Duodenal mucosa (tissue), 2 donors: ENCODE measurements around the gene DDX47.

ENCODE experiments used
- H3K27ac ChIP-seq: one replicate; pipeline ENCODE4 v1.7.0; 2013; ENCODE audit warnings: low read depth, low read length
- H3K27me3 ChIP-seq, 2 donors: one replicate each; pipeline ENCODE4 v1.7.0; 2013; ENCODE audit warnings: low read length in 2 of 2, control low read depth in 1 of 2; ENCODE audit not compliant: insufficient read depth in 2 of 2, control insufficient read depth in 1 of 2
- H3K36me3 ChIP-seq, 2 donors: one replicate each; pipeline ENCODE4 v1.7.0; 2013; ENCODE audit warnings: low read length in 2 of 2, control low read depth in 1 of 2; ENCODE audit not compliant: insufficient read depth in 2 of 2, control insufficient read depth in 1 of 2
- H3K4me1 ChIP-seq, 2 donors: one replicate each; pipeline ENCODE4 v1.7.0; 2013; ENCODE audit warnings: low read length in 2 of 2, control low read depth in 1 of 2; ENCODE audit not compliant: insufficient read depth in 2 of 2, control insufficient read depth in 1 of 2
- H3K4me3 ChIP-seq, 2 donors: one replicate each; pipeline ENCODE4 v1.7.0; 2013; ENCODE audit warnings: low read length in 2 of 2, low read depth in 1 of 2
- H3K9ac ChIP-seq, 2 donors: one replicate each; pipeline ENCODE4 v1.7.0; 2013; ENCODE audit warnings: low read length in 2 of 2, low read depth in 1 of 2
- H3K9me3 ChIP-seq, 2 donors: one replicate each; pipeline ENCODE4 v1.7.0; 2013; ENCODE audit warnings: low read length in 2 of 2, control low read depth in 1 of 2; ENCODE audit not compliant: control insufficient read depth in 1 of 2

The DDX47 gene

GRCh38 chr12:12786351-12786705, 26.8 kb upstream of the DDX47 start:
- H3K27me3 ChIP-seq, result no peaks in the 10 kb centered on the region
- no peaks in the 10 kb centered on the region for H3K36me3 ChIP-seq
- H3K9me3 ChIP-seq, result no peaks in the 10 kb centered on the region
- peak overlapping the region; percentile 79 for H3K27ac ChIP-seq
- peaks cover 31 to 34% of the 10 kb centered on the region in 2 donors for H3K4me1 ChIP-seq
- peak overlapping the region; percentile 89 to 90 for H3K4me3 ChIP-seq
- H3K9ac ChIP-seq, result peak overlapping the region; percentile 86 to 97

- H3K9me3 ChIP-seq, result no peaks in the 10 kb centered on the region
- H3K36me3 ChIP-seq, result no peaks in the 10 kb centered on the region
- no peaks in the 10 kb centered on the region for H3K27me3 ChIP-seq
- H3K27ac ChIP-seq, result peak overlapping the region; percentile 79
- peak overlapping the region; percentile 89 to 90 for H3K4me3 ChIP-seq
- H3K4me1 ChIP-seq, result peaks cover 35 to 38% of the 10 kb centered on the region in 2 donors
- peak overlapping the region; percentile 86 to 97 for H3K9ac ChIP-seq
Measured at GRCh38 chr12:12786706-12787601, 26.2 kb upstream of the DDX47 start.

- Histone ChIP-seq H3K27me3 (no peaks in the 10 kb centered on the region), H3K4me3 (peak overlapping the region; percentile 89 to 90), H3K9ac (peak overlapping the region; percentile 33 to 97)
Measured at GRCh38 chr12:12788131-12788530, 25.0 kb upstream of the DDX47 start.

GRCh38 chr12:12788675-12789368, 24.3 kb upstream of the DDX47 start:
- H3K27ac ChIP-seq, result no peak overlapping the region

More at GRCh38 chr12:12788131-12788530, 25.0 kb upstream of the DDX47 start:
- H3K27ac ChIP-seq, result no peak overlapping the region
- H3K4me1 ChIP-seq, result peaks cover 36 to 43% of the 10 kb centered on the region in 2 donors
- H3K36me3 ChIP-seq, result no peaks in the 10 kb centered on the region
- H3K9me3 ChIP-seq, result no peaks in the 10 kb centered on the region

GRCh38 chr12:12790956-12791355, 22.2 kb upstream of the DDX47 start:
- Histone ChIP-seq H3K4me3 (no peak overlapping the region), H3K9me3 (no peaks in the 10 kb centered on the region), H3K27ac (no peak overlapping the region), H3K36me3 (no peaks in the 10 kb centered on the region), H3K9ac (no peak overlapping the region), H3K4me1 (peaks cover 36 to 43% of the 10 kb centered on the region in 2 donors), H3K27me3 (no peaks in the 10 kb centered on the region)

More at GRCh38 chr12:12788675-12789368, 24.3 kb upstream of the DDX47 start:
- Histone ChIP-seq H3K9me3 (no peaks in the 10 kb centered on the region), H3K4me1 (peaks cover 36 to 43% of the 10 kb centered on the region in 2 donors), H3K4me3 (peak overlapping the region in 1 of 2 donors; percentile 52), H3K27me3 (no peaks in the 10 kb centered on the region), H3K36me3 (no peaks in the 10 kb centered on the region), H3K9ac (peak overlapping the region; percentile 5 to 33)

GRCh38 chr12:12791756-12792369, 21.3 kb upstream of the DDX47 start:
- peaks cover 29 to 36% of the 10 kb centered on the region in 2 donors for H3K4me1 ChIP-seq
- no peaks in the 10 kb centered on the region for H3K27me3 ChIP-seq
- no peaks in the 10 kb centered on the region for H3K9me3 ChIP-seq
- H3K9ac ChIP-seq, result no peak overlapping the region
- no peak overlapping the region for H3K27ac ChIP-seq
- H3K36me3 ChIP-seq, result no peaks in the 10 kb centered on the region
- H3K4me3 ChIP-seq, result peak overlapping the region; percentile 44 to 54

- Histone ChIP-seq H3K9me3 (no peaks in the 10 kb centered on the region), H3K9ac (no peak overlapping the region), H3K36me3 (no peaks in the 10 kb centered on the region), H3K4me1 (peaks cover 24 to 33% of the 10 kb centered on the region in 2 donors), H3K4me3 (no peak overlapping the region), H3K27me3 (no peaks in the 10 kb centered on the region), H3K27ac (no peak overlapping the region)
Measured at GRCh38 chr12:12792421-12792820, 20.7 kb upstream of the DDX47 start.

GRCh38 chr12:12794686-12795085, 18.5 kb upstream of the DDX47 start:
- H3K4me3 ChIP-seq, result no peak overlapping the region
- no peaks in the 10 kb centered on the region for H3K27me3 ChIP-seq
- H3K36me3 ChIP-seq, result no peaks in the 10 kb centered on the region
- peaks cover 5 to 18% of the 10 kb centered on the region in 2 donors for H3K4me1 ChIP-seq
- H3K9me3 ChIP-seq, result no peaks in the 10 kb centered on the region
- no peak overlapping the region for H3K9ac ChIP-seq
- H3K27ac ChIP-seq, result no peak overlapping the region

GRCh38 chr12:12796171-12796570, 17.0 kb upstream of the DDX47 start:
- Histone ChIP-seq H3K4me1 (peaks cover 5 to 15% of the 10 kb centered on the region in 2 donors), H3K9ac (no peak overlapping the region)

More at GRCh38 chr12:12796171-12796570, 17.0 kb upstream of the DDX47 start:
- no peak overlapping the region for H3K4me3 ChIP-seq
- H3K36me3 ChIP-seq, result no peaks in the 10 kb centered on the region
- no peak overlapping the region for H3K27ac ChIP-seq
- H3K27me3 ChIP-seq, result no peaks in the 10 kb centered on the region
- no peaks in the 10 kb centered on the region for H3K9me3 ChIP-seq
